Astrocyte of the spinal cord (primary cell): Measurements from ENCODE around the gene HYDIN.

Experiments used
- DNase-seq: peaks from one replicate; pipeline ENCODE4 v3.0.0; 2011; ENCODE audit warnings: low read depth, low spot score
- H3K4me3 ChIP-seq: 2 replicates; pipeline ENCODE4 v1.5.1; 2011; ENCODE audit warnings: low read depth, mild to moderate bottlenecking, low read length, moderate library complexity
- in situ Hi-C: cut with HindIII; loops from 2 replicates; pipeline ENCODE4 v1.10.0; 2017; ENCODE audit warnings: low sequenced_read_pairs
- TF ChIP-seq, protein P1 (sequence below): IDR thresholded peaks from 2 replicates; pipeline ENCODE4 v1.5.1; 2012; ENCODE audit warnings: low read depth, mild to moderate bottlenecking, low read length, inconsistent platforms

Gene HYDIN

DNA sequence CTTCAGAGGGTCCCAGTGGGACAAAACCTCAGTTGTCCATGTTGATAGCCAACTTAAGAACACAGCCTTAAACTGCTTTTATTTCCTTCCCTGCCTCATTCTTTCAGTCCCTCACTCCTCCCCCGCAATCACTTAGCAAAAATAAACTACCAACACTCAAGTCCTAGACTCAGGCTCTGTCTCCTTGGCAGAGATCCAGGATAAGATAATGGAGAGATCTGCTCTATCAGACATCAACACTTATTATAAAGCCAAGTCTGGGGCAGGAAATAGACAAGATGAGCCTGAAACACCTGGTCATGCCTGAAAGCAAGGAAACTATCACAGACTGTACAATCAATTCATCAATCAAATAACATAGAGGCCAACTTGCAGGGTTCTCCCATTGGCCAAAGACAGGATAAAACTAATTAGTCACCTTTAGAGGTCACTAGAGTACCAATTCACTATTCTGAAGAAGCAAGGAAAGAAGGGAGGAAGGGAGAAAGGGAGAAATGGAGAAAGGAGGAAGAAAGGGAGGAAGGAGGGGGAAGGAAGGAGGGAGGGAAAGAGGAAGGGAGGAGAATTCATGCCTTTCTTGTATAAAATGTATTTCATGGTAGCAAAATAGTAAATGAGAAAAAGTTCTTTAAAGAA is 15.7 kb downstream of the HYDIN start:
- TF ChIP-seq, protein P1, sequence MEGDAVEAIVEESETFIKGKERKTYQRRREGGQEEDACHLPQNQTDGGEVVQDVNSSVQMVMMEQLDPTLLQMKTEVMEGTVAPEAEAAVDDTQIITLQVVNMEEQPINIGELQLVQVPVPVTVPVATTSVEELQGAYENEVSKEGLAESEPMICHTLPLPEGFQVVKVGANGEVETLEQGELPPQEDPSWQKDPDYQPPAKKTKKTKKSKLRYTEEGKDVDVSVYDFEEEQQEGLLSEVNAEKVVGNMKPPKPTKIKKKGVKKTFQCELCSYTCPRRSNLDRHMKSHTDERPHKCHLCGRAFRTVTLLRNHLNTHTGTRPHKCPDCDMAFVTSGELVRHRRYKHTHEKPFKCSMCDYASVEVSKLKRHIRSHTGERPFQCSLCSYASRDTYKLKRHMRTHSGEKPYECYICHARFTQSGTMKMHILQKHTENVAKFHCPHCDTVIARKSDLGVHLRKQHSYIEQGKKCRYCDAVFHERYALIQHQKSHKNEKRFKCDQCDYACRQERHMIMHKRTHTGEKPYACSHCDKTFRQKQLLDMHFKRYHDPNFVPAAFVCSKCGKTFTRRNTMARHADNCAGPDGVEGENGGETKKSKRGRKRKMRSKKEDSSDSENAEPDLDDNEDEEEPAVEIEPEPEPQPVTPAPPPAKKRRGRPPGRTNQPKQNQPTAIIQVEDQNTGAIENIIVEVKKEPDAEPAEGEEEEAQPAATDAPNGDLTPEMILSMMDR: no peak
- in situ Hi-C loops: no loop called here
- DNase-seq: no peak
- H3K4me3 ChIP-seq: no peak overlapping the region

DNA sequence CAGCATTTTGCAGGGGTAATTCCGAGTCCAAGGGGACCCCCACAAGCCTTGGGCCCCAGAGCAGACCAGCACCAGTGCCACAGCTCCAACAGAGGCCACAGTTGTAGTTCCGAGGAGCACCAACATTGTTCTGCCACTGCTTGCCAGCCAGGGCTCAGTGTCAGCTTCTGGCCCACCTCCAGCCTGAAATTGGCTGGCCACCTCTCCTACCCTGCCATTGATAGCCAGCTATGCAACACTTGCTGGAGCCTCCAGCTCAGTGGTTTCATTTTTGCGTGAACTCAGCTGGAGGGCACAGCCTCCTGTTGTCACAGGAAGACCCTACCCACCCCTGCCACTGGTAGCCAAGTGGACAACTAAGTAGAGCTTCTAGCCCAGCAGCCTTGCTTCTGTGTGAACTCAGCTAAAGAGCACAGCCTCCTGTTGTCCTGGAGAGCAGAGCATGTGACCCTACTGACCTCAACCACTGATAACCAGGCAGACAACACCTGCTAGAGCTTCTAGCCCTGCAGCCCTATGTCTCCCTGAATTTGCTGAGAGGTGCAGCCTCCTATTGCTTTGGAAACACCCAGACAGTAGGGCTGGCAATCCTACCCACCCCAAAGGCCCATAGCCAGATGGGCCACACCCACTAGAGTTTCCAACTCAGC is 24.9 kb downstream of the HYDIN start:
- TF ChIP-seq, protein P1: no peak
- no peak for DNase-seq
- in situ Hi-C loops: no loop called here
- no peak overlapping the region for H3K4me3 ChIP-seq

DNA sequence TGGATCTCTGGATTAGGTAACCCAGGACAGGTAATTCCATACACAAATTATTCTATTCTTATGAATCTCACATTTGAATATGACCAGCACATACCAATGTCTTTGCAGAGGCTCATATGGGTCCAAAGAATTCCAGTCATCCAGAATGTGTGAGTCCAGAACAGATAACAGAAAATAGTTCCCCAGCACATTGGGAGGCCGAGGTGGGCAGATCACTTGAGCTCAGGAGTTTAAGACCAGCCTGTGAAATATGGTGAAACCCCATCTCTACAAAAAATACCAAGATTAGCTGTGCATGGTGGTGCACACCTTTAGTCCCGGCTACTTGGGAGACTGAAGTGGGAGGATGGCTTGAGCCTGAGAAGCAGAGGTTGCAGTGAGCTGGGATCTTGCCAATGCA is 26.9 kb downstream of the HYDIN start:
- no peak overlapping the region for H3K4me3 ChIP-seq
- DNase-seq: no peak
- TF ChIP-seq, protein P1: no peak
- in situ Hi-C loops: no loop called here

DNA sequence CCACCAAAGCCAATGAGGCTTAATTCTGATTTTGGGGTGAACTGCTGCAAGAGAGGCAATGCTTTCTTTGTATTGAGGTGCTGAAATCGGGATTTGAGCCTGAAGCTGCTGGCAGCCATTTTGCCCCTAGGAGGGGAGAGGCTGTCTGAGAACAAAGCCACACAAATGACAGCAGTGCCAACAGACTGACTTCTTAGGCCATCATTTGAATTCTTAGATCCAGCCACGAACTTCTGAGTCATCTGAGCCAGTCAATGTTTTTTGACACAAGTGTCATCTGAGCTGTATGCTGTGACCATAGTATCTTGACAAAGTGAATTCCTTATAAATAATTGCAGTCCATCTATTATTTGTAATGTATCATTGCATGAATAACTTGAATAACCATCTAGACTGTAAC is 29.0 kb downstream of the HYDIN start:
- in situ Hi-C loops: no loop called here
- DNase-seq: no peak
- TF ChIP-seq, protein P1: no peak
- H3K4me3 ChIP-seq: no peak overlapping the region

DNA sequence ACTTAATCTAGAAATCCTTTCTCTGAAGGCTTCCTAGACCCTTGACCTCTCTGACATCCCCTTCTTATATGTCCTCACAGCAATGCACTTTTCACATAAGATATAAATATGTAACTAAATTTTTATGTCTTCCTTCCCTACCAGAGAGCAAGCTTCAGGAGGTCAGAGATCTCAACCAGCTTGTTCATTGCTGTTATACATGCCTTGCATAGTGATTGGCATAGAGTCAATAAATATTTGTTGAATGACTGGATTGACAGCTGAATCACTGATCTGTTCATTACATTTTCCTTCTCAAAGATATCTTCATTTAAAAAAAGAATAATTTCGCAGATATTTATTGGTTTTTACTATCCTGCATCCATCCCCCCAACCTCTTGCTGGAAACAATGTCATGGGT is 29.5 kb downstream of the HYDIN start:
- no peak overlapping the region for H3K4me3 ChIP-seq
- in situ Hi-C loops: no loop called here

DNA sequence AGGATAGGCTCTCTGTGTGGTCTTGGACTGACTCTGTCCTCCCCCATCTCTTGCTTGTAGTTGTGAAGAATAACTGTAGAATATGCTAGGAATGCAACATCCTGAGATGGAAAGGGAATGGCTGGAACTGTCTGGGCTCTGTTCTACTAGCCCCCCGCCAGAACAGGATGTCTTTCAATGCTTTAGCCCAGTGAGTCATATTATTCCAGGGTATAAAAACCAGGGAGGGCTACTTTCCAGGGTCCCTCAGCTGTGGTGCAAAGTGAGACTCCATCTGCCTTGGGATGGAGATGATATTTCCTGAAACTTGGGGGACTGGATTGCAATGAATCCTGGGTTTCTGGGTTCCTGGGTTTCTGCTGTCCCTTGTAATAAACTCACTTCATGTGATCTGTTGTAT is 32.1 kb downstream of the HYDIN start:
- TF ChIP-seq, protein P1: no peak
- H3K4me3 ChIP-seq: no peak overlapping the region
- in situ Hi-C loops: no loop called here

More for the DNA sequence above, 29.5 kb downstream of the HYDIN start:
- TF ChIP-seq, protein P1: no peak
- DNase-seq: no peak

More for the DNA sequence above, 32.1 kb downstream of the HYDIN start:
- no peak for DNase-seq
